Measurements from ENCODE around the gene MGARP. TPM values are rescaled to one million over a fixed set of nuclear protein-coding genes. Genes with fewer than 3 reads are reported as not detected.

The MGARP gene
- total RNA-seq, 1 donor from 2014 or later: 0.22 TPM

DNA sequence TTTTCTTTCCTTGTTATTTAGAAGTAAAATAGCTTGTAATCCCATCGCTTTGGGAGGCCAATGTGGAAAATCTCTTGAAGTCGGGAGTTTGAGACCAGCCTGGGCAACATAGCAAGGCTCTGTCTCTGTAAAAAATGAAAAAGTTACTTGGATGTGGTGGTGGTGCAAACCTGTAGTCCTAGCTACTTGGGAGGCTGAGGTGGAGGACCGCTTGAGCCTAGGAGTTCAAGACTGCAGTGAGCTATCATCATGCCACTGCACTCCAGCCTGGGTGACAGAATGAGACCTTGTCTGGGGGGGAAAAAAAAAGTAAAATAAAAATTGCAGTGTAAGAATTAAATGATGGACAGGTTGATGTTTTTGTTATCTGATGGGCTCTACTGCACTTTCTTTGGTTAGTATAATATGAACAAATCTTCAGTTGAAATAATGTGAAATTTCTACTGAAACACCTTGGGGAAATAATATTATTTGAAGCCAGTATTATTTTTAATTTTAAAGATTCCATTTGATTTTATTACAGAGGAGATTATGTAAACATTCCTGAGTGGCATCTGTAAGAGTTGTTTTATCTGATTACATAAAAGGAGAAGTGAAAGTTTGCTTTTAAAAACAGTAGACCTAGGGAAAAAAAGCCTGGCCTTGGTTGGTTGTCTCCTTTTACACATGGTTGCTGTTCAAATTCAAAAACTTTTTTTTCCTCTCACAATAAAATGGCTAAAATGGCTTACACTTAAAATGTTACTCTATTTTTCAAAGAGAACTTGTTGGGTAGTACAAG, 32.7 kb upstream of the MGARP start:
- Mint-ChIP-seq H3K4me1 (ENCODE audit: low read depth) (peaks cover 8% of the 10 kb centered on the region), H3K4me3 (ENCODE audit: low read depth) (no peak overlapping the region), H3K36me3 (ENCODE audit: insufficient read depth) (peaks cover 3% of the 10 kb centered on the region), H3K27ac (no peak overlapping the region), H3K9me3 (ENCODE audit: low read depth) (no peaks in the 10 kb centered on the region), H3K27me3 (no peaks in the 10 kb centered on the region)
- no peak for DNase-seq (ENCODE audit: low spot score, unreplicated experiment)
- TF ChIP-seq, protein P1, sequence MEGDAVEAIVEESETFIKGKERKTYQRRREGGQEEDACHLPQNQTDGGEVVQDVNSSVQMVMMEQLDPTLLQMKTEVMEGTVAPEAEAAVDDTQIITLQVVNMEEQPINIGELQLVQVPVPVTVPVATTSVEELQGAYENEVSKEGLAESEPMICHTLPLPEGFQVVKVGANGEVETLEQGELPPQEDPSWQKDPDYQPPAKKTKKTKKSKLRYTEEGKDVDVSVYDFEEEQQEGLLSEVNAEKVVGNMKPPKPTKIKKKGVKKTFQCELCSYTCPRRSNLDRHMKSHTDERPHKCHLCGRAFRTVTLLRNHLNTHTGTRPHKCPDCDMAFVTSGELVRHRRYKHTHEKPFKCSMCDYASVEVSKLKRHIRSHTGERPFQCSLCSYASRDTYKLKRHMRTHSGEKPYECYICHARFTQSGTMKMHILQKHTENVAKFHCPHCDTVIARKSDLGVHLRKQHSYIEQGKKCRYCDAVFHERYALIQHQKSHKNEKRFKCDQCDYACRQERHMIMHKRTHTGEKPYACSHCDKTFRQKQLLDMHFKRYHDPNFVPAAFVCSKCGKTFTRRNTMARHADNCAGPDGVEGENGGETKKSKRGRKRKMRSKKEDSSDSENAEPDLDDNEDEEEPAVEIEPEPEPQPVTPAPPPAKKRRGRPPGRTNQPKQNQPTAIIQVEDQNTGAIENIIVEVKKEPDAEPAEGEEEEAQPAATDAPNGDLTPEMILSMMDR (IDR thresholded peaks at IDR 0.05; ENCODE audit: unreplicated experiment): no peak

DNA sequence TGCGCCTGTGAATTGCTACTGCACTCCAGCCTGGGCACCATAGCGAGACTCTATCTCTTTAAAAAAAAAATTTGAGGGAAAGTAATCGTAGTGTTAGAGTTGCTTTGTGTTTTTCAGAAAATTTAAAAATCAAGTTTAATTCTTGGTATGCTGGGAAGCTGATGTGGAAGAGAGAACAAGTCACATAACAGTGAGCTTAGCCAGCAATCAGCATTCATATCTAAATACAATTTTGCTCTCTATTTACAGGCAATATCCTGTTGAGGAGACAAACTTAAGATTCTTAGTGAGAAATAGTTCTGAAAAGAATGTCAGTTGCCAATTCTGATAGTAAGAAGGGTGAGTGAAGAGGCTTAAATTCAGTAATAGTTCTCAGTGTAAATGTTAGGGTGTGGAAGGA, 31.9 kb upstream of the MGARP start:
- no peaks in the 10 kb centered on the region for H3K27me3 Mint-ChIP-seq
- H3K4me3 Mint-ChIP-seq (ENCODE audit: low read depth): no peak overlapping the region
- TF ChIP-seq, protein P1 (IDR thresholded peaks at IDR 0.05; ENCODE audit: unreplicated experiment): no peak
- H3K9me3 Mint-ChIP-seq (ENCODE audit: low read depth): no peaks in the 10 kb centered on the region
- no peak for DNase-seq (ENCODE audit: low spot score, unreplicated experiment)
- no peak overlapping the region for H3K27ac Mint-ChIP-seq
- peaks cover 4% of the 10 kb centered on the region for H3K36me3 Mint-ChIP-seq (ENCODE audit: insufficient read depth)
- peaks cover 8% of the 10 kb centered on the region for H3K4me1 Mint-ChIP-seq (ENCODE audit: low read depth)

DNA sequence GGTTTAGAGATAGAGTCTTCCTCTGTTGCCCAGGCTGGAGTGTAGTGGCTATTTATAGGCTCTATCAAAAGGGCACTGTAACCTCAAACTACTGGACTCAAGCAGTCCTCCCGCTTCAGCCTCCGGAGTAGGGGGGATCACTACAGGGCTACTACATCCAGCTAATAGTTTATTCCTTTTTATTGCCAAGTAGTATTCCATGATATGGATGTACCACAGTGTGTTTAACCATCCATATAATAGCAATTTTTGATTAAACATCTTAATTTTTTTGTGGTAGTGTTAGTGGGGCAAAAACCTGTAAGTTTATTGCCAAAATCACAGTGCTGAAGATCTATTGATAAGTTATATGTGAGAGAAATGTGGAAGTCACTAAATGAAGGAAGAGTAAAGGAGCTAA, 24.9 kb upstream of the MGARP start:
- no peaks in the 10 kb centered on the region for H3K27me3 Mint-ChIP-seq
- no peak overlapping the region for H3K27ac Mint-ChIP-seq
- peaks cover 6% of the 10 kb centered on the region for H3K9me3 Mint-ChIP-seq (ENCODE audit: low read depth)
- peaks cover 11% of the 10 kb centered on the region for H3K36me3 Mint-ChIP-seq (ENCODE audit: insufficient read depth)
- H3K4me1 Mint-ChIP-seq (ENCODE audit: low read depth): peaks cover 24% of the 10 kb centered on the region
- DNase-seq (ENCODE audit: low spot score, unreplicated experiment): no peak
- TF ChIP-seq, protein P1 (IDR thresholded peaks at IDR 0.05; ENCODE audit: unreplicated experiment): no peak
- no peak overlapping the region for H3K4me3 Mint-ChIP-seq (ENCODE audit: low read depth)

DNA sequence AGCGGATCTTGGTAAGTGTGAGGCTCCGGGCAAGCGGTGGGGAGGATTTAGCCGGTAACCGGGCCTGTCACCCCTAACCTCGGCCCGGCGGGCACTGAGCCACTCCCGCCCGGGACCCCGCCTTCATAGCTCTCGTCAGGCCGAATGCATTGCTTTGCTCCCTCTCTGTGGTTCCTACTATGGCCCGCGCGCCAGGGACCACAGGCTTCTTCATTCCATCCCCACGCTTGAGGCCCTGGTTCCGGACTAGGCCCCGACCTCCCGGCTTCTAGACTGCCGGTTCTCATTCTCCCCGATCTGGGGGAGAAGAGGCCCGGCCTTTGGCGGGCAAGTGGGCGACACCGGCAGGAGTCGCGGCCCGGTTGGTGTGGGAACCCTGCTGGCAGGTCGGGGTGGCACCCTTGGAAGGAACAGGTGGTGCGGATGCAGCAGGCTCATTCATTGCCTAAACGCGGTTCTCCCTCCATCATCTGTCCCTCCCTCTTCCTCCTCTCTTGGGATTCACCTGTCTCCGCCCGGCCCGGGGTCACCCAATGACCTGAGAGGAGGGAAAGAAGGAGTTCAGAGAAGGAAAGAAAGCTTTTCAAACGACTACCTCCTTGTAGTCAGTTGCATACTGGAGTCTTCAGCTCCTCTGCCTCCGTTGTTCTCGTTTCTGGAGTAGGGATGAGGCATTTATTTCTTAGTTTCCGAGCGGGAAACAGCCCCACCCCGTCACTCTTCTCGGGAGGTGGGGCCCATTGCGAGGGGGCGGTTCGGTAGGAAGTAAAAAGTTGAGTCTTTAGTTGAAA, 22.0 kb upstream of the MGARP start, which contains the start of gene NDUFC1:
Gene NDUFC1, minus strand, starts transcription at position 657 of the 791 bp plus-strand sequence. CDS start 6,679 bp downstream, outside the sequence.
- Mint-ChIP-seq H3K27me3 (no peaks in the 10 kb centered on the region), H3K27ac (peak within 1 kb of the TSS; percentile 99), H3K4me1 (ENCODE audit: low read depth) (peaks cover 27% of the 10 kb centered on the region), H3K9me3 (ENCODE audit: low read depth) (peaks cover 6% of the 10 kb centered on the region), H3K36me3 (ENCODE audit: insufficient read depth) (peaks cover 9% of the 10 kb centered on the region), H3K4me3 (ENCODE audit: low read depth) (peak within 1 kb of the TSS; percentile 96)
- DNase-seq (ENCODE audit: low spot score, unreplicated experiment): peak; percentile 46
- TF ChIP-seq, protein P1 (IDR thresholded peaks at IDR 0.05; ENCODE audit: unreplicated experiment): peak; percentile 57

DNA sequence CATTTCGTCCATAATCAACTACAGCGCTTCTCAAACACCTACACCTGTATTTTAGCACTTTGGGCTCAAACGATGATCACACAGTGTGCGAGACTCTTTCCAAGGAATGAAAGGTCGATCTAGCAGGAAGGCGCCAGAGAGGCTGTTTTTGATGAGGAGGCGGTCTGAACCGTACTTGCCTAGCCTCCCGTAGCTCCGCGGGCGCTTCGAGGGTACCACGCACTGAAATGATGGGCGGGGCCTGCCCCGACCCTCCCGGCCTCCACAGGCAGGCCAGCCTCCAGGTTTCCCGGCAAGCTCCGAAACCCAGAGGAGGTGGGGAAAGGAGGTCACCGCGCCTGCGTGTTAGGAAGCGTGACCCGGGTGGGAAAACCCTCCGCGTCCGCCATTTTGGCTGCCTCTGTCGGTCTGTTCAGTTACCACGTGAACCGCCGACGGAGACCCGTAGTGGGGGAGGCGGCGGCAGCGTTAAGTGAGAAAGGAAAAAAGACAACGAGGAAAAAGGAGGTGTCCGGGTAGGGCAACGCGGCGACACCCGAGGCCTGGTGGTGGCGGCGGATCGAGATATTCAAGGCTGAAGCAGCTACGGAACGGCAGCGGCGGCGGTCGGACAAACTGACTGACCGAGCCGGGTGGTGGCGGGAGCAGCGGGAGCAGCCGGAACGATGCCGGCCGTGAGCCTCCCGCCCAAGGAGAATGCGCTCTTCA, 21.2 kb upstream of the MGARP start, which contains the start of gene NAA15:
Gene NAA15, plus strand, starts transcription at position 393 of the 708 bp plus-strand sequence. Its CDS starts 273 bp downstream, at position 666.
- Mint-ChIP-seq H3K4me3 (ENCODE audit: low read depth) (peak within 1 kb of the TSS; percentile 96), H3K9me3 (ENCODE audit: low read depth) (peaks cover 6% of the 10 kb centered on the region), H3K27me3 (no peaks in the 10 kb centered on the region), H3K27ac (peak within 1 kb of the TSS; percentile 99), H3K4me1 (ENCODE audit: low read depth) (peaks cover 25% of the 10 kb centered on the region), H3K36me3 (ENCODE audit: insufficient read depth) (peaks cover 9% of the 10 kb centered on the region)
- peak; percentile 95 for DNase-seq (ENCODE audit: low spot score, unreplicated experiment)
- TF ChIP-seq, protein P1 (IDR thresholded peaks at IDR 0.05; ENCODE audit: unreplicated experiment): no peak
